A549 (cell line): ENCODE data around the gene CELF1. TPM values are rescaled to one million over a fixed set of nuclear protein-coding genes. Genes with fewer than 3 reads are reported as not detected.

ENCODE experiments used
- ATAC-seq, 2 experiments: fragments of 200-7000 bp in 1 of 2; fragments of >200 bp in 1 of 2; cut with Nextera tagmentation in 1 of 2; cut with Tn5 transposase in 1 of 2; 3 replicates each; pipeline versions ENCODE4 v1.8.0 to v1.9.1; 2018 to 2020; ENCODE audit warnings: mild to moderate bottlenecking in 1 of 2, moderate library complexity in 1 of 2
- CTCF ChIA-PET: fragments of 300-600 bp; sonication (Branson Sonifier 250); formaldehyde crosslinking; extraction: SDS; loops from one replicate; lab custom pipeline; 2021; ENCODE audit warnings: antibody characterized with exemption, inconsistent platforms; lab: Yijun Ruan, JAX
- POLR2A ChIA-PET: fragments of 350-600 bp; formaldehyde crosslinking; extraction: SDS; loops from one replicate; lab custom pipeline; 2021; ENCODE audit warnings: antibody characterized with exemption, inconsistent platforms; lab: Yijun Ruan, JAX
- DNase-seq, 2 experiments: peaks; one replicate each; pipeline versions ENCODE4 v3.0.0 to v3.0.0-alpha.2; 2011 to 2016; ENCODE audit warnings: low read depth in 1 of 2, low spot score in 1 of 2
- FAIRE-seq: peaks from 2 replicates; lab custom pipeline; 2011; peaks lifted over from hg19 to GRCh38; lab: Jason Lieb, UNC
- H3K27ac ChIP-seq, 2 experiments: fragments of >200 bp; sonication (Bioruptor Twin); formaldehyde crosslinking; 3 replicates each; pipeline ENCODE4 v1.5.1; 2016 to 2017
- H3K4me1 ChIP-seq: fragments of >200 bp; sonication (Bioruptor Twin); formaldehyde crosslinking; 3 replicates; pipeline ENCODE4 v1.6.1; 2016
- H3K4me2 ChIP-seq: fragments of >200 bp; sonication (Bioruptor Twin); formaldehyde crosslinking; 3 replicates; pipeline ENCODE4 v1.6.1; 2016
- H3K4me3 ChIP-seq: fragments of >200 bp; sonication (Bioruptor Twin); formaldehyde crosslinking; 3 replicates; pipeline ENCODE4 v1.5.1; 2016
- H3K9me3 ChIP-seq: fragments of >200 bp; sonication (Bioruptor Twin); formaldehyde crosslinking; 3 replicates; pipeline ENCODE4 v1.6.1; 2016
- CBX2 ChIP-seq: fragments of 200-600 bp; sonication (generic); IDR thresholded peaks from 2 replicates; pipeline ENCODE4 v1.6.1; 2016; ENCODE audit warnings: low read depth, mild to moderate bottlenecking, borderline replicate concordance
- CEBPB ChIP-seq, 2 experiments: fragments of >200 bp in 1 of 2; sonication (Bioruptor Twin) in 1 of 2; formaldehyde crosslinking in 1 of 2; IDR thresholded peaks; 2 replicates each; pipeline ENCODE4 v1.6.1; 2012 to 2016
- CHD2 ChIP-seq: fragments of 150-350 bp; IDR thresholded peaks from 2 replicates; pipeline ENCODE4 v1.6.1; 2014; ENCODE audit warnings: low read length; ENCODE audit not compliant: partially characterized antibody
- ESRRA ChIP-seq: fragments of 150-350 bp; IDR thresholded peaks from 2 replicates; pipeline ENCODE4 v1.6.1; 2014; ENCODE audit warnings: mild to moderate bottlenecking, low read length, borderline replicate concordance
- FOSL2 ChIP-seq, 2 experiments: fragments of 450-650 bp in 1 of 2; fragments of >200 bp in 1 of 2; sonication (Bioruptor Twin) in 1 of 2; formaldehyde crosslinking; IDR thresholded peaks; 2 replicates each; pipeline versions ENCODE4 v1.5.0 to v1.6.1; 2016 to 2020; ENCODE audit warnings: mild to moderate bottlenecking in 1 of 2, moderate library complexity in 1 of 2
- FOXS1 ChIP-seq: fragments of 250-450 bp; sonication (Bioruptor Pico); IDR thresholded peaks from 2 replicates; pipeline ENCODE4 v1.5.0; 2020; ENCODE audit warnings: mild to moderate bottlenecking, moderate library complexity
- HES2 ChIP-seq: fragments of >200 bp; sonication (Bioruptor Twin); formaldehyde crosslinking; IDR thresholded peaks from 2 replicates; pipeline ENCODE4 v1.6.1; 2016
- HEYL ChIP-seq: fragments of 250-450 bp; sonication (Bioruptor Pico); IDR thresholded peaks from 2 replicates; pipeline ENCODE4 v1.8.0; 2021; ENCODE audit warnings: mild to moderate bottlenecking, moderate library complexity
- HMGXB4 ChIP-seq: fragments of 250-450 bp; sonication (Bioruptor Pico); IDR thresholded peaks from 2 replicates; pipeline ENCODE4 v1.5.0; 2021; ENCODE audit warnings: mild to moderate bottlenecking, moderate library complexity, borderline replicate concordance
- MAZ ChIP-seq: fragments of 150-350 bp; IDR thresholded peaks from 2 replicates; pipeline ENCODE4 v1.6.1; 2014; ENCODE audit warnings: antibody characterized with exemption, low read depth, low read length, borderline replicate concordance
- POLR2A ChIP-seq: IDR thresholded peaks from 2 replicates; pipeline ENCODE4 v1.6.1; 2012; ENCODE audit warnings: mild to moderate bottlenecking, low read length
- RAD21 ChIP-seq, 2 experiments: fragments of >200 bp in 1 of 2; sonication (Bioruptor Twin) in 1 of 2; formaldehyde crosslinking in 1 of 2; IDR thresholded peaks in 1 of 2; conservative IDR thresholded peaks in 1 of 2; 2 replicates in 1 of 2; 3 replicates in 1 of 2; pipeline ENCODE4 v1.6.1; 2012 to 2018; ENCODE audit warnings: inconsistent platforms in 1 of 2
- RCOR1 ChIP-seq: fragments of 150-350 bp; IDR thresholded peaks from 2 replicates; pipeline ENCODE4 v1.6.1; 2014; ENCODE audit warnings: antibody characterized with exemption, low read length, low read depth
- RNF2 ChIP-seq: fragments of 200-600 bp; sonication (generic); IDR thresholded peaks from 2 replicates; pipeline ENCODE4 v1.6.1; 2016; ENCODE audit warnings: low read depth, mild to moderate bottlenecking, antibody characterized with exemption, moderate library complexity, borderline replicate concordance
- SREBF2 ChIP-seq: fragments of 450-650 bp; IDR thresholded peaks from 2 replicates; pipeline ENCODE4 v1.6.1; 2014; ENCODE audit warnings: mild to moderate bottlenecking, moderate library complexity
- TFCP2L1 ChIP-seq: fragments of 250-450 bp; sonication (Bioruptor Pico); IDR thresholded peaks from 2 replicates; pipeline ENCODE4 v1.5.0; 2021; ENCODE audit warnings: mild to moderate bottlenecking
- TP53 ChIP-seq: fragments of 250-450 bp; sonication (Bioruptor Pico); IDR thresholded peaks from 2 replicates; pipeline ENCODE4 v1.5.0; 2021; ENCODE audit warnings: mild to moderate bottlenecking, moderate library complexity
- USF2 ChIP-seq: fragments of 450-650 bp; IDR thresholded peaks from 2 replicates; pipeline ENCODE4 v1.6.1; 2014; ENCODE audit warnings: antibody characterized with exemption
- ZNF302 ChIP-seq: fragments of 250-450 bp; sonication (Bioruptor Pico); IDR thresholded peaks from 2 replicates; pipeline ENCODE4 v1.9.0; 2021; ENCODE audit warnings: inconsistent platforms, mild to moderate bottlenecking, moderate library complexity
- WGBS: methylation state at CpG from one replicate; pipeline ENCODE4 v1.1.6; 2017; ENCODE audit errors: missing lambda C conversion rate; 5-methylcytosine and 5-hydroxymethylcytosine counted together
- polyA plus RNA-seq, 4 experiments: library from polyadenylated mRNA; depleted of rRNA in 3 of 4; stranded (reverse); fragments of >200 nt; fragmentation: RNase III in 1 of 4; extraction: RNeasy Plus Mini Kit Qiagen cat#74134 plus additional on column Dnase treatment in 1 of 4; gene quantifications; 2 replicates in 3 of 4; 3 replicates in 1 of 4; pipeline ENCODE4 v1.2.3, GENCODE V29; 2011 to 2017

Gene CELF1
- polyA plus RNA-seq, 2 of the 4 experiments (the other 2 are of a cell fraction) = 53.8 to 138 TPM

- WGBS = 92% methylated on average over 6 of the region's 6 CpGs
- H3K4me2 ChIP-seq = no peak overlapping the region
- no peak for FAIRE-seq
- H3K4me1 ChIP-seq = peaks cover 11% of the 10 kb centered on the region; the same call in 2 of the 3 replicates
- no peak for ATAC-seq
- CTCF ChIA-PET = interaction anchor here (1.1 to 2.2 kb wide), 4 partner anchors 30 to 77 kb away, joined by 3 to 5 read pairs (median 3); partner anchors contain the start of gene CELF1
- H3K4me3 ChIP-seq = no peak overlapping the region
- no peak overlapping the region for H3K27ac ChIP-seq
- DNase-seq = no peak
- H3K9me3 ChIP-seq = no peaks in the 10 kb centered on the region
- TF ChIP-seq FOXS1 = no peak
- TF ChIP-seq TFCP2L1 (CRISPR knock-in tag) = no peak
- POLR2A ChIA-PET = no interaction called here
These were observed 64.1 kb downstream of the CELF1 start for GRCh38 chr11:47488674-47489394.

GRCh38 chr11:47488111-47488510 is 64.8 kb downstream of the CELF1 start:
- Histone ChIP-seq H3K27ac (no peak overlapping the region), H3K9me3 (no peaks in the 10 kb centered on the region), H3K4me1 (peaks cover 11% of the 10 kb centered on the region; the same call in 2 of the 3 replicates), H3K4me3 (no peak overlapping the region), H3K4me2 (no peak overlapping the region)
- TF ChIP-seq HEYL (CRISPR knock-in tag) = no peak
- TF ChIP-seq TP53 (CRISPR knock-in tag) = no peak
- no peak for TF ChIP-seq ZNF302 (CRISPR knock-in tag)
- TF ChIP-seq RNF2 = no peak
- no peak for TF ChIP-seq FOSL2 (IDR thresholded peaks at IDR 0.05)
- TF ChIP-seq FOSL2 (CRISPR knock-in tag; IDR thresholded peaks at IDR 0.05) = no peak
- no peak for TF ChIP-seq RCOR1
- no peak for TF ChIP-seq HMGXB4
- TF ChIP-seq USF2 = no peak
- TF ChIP-seq RAD21 (conservative IDR thresholded peaks at IDR 0.05 in 1 of 2, IDR thresholded peaks at IDR 0.05 in 1 of 2) = no peak
- no peak for TF ChIP-seq CBX2
- no peak for TF ChIP-seq SREBF2
- no peak for TF ChIP-seq CEBPB (IDR thresholded peaks at IDR 0.05)
- POLR2A ChIA-PET = no interaction called here
- 87% methylated on average over 3 of the region's 3 CpGs for WGBS
- no peak for DNase-seq
- ATAC-seq = no peak
- no peak for FAIRE-seq
- CTCF ChIA-PET = interaction anchor here (0.6 to 2.2 kb wide), 2 partner anchors 76 to 368 kb away, joined by 3 to 5 read pairs; no protein-coding TSS in a partner anchor

GRCh38 chr11:47487421-47487820 is 65.5 kb downstream of the CELF1 start:
- ATAC-seq (no peak), DNase-seq (no peak), FAIRE-seq (no peak)
- TF ChIP-seq HES2 = no peak
- 88% methylated on average over 2 of the region's 2 CpGs for WGBS
- no peak overlapping the region for H3K4me2 ChIP-seq
- ChIA-PET CTCF (interaction anchor here (0.6 to 2.2 kb wide), 4 partner anchors 41 to 369 kb away, joined by 3 to 5 read pairs (median 4); no protein-coding TSS in a partner anchor), POLR2A (no interaction called here)
- H3K4me3 ChIP-seq = no peak overlapping the region
- peaks cover 11% of the 10 kb centered on the region; the same call in 2 of the 3 replicates for H3K4me1 ChIP-seq
- H3K9me3 ChIP-seq = no peaks in the 10 kb centered on the region
- no peak overlapping the region for H3K27ac ChIP-seq

- CTCF ChIA-PET = interaction anchor here (1.1 to 1.2 kb wide), 2 partner anchors 15 to 68 kb away, joined by 3 to 4 read pairs; no protein-coding TSS in a partner anchor
- TF ChIP-seq CHD2 = no peak
- TF ChIP-seq ESRRA = no peak
- TF ChIP-seq FOXS1 = no peak
- no peak for TF ChIP-seq MAZ
- peak; percentile 45 to 81; a peak in 3 of 4 replicates for TF ChIP-seq CEBPB (IDR thresholded peaks at IDR 0.05)
- no peak for TF ChIP-seq POLR2A
- TF ChIP-seq TFCP2L1 (CRISPR knock-in tag) = no peak
- no peak for TF ChIP-seq ZNF302 (CRISPR knock-in tag)
- peak in 1 of 2 experiments; percentile 27; a peak in 1 of 6 replicates for ATAC-seq
- DNase-seq = no peak
- FAIRE-seq = no peak
- WGBS = 98% methylated on average over 7 of the region's 7 CpGs
- Histone ChIP-seq H3K9me3 (no peaks in the 10 kb centered on the region), H3K4me3 (no peak overlapping the region), H3K4me1 (peaks cover 11% of the 10 kb centered on the region; the same call in 2 of the 3 replicates), H3K27ac (no peak overlapping the region), H3K4me2 (no peak overlapping the region)
- POLR2A ChIA-PET = no interaction called here
These were observed 67.8 kb downstream of the CELF1 start for GRCh38 chr11:47485107-47485506.
